ENCODE results near the gene TECTB. TPM values are rescaled to one million over a fixed set of nuclear protein-coding genes. Genes with fewer than 3 reads are reported as not detected.

TECTB gene
- total RNA-seq, 1 donor from 2014 or later = not detected

- FAIRE-seq (no peak), DNase-seq (ENCODE audit: low read depth) (no peak)
- Histone ChIP-seq H3K36me3 (ENCODE audit: control insufficient read depth, insufficient read depth, low read length) (no peaks in the 10 kb centered on the region), H3K27me3 (ENCODE audit: control insufficient read depth, insufficient read depth, low read length) (no peaks in the 10 kb centered on the region), H3K4me3 (ENCODE audit: low read depth, low read length) (no peak overlapping the region)
- no peak for TF ChIP-seq CTCF (IDR thresholded peaks at IDR 0.05; ENCODE audit: insufficient read depth, low read length, severe bottlenecking)
Measured at GRCh38 chr10:112347709-112348671, 64.8 kb downstream of the TECTB start.

GRCh38 chr10:112348759-112349158 lies 65.6 kb downstream of the TECTB start:
- Histone ChIP-seq H3K4me3 (ENCODE audit: low read depth, low read length) (no peak overlapping the region), H3K36me3 (ENCODE audit: control insufficient read depth, insufficient read depth, low read length) (no peaks in the 10 kb centered on the region), H3K27me3 (ENCODE audit: control insufficient read depth, insufficient read depth, low read length) (no peaks in the 10 kb centered on the region)
- FAIRE-seq (no peak), DNase-seq (ENCODE audit: low read depth) (no peak)
- TF ChIP-seq CTCF (IDR thresholded peaks at IDR 0.05; ENCODE audit: insufficient read depth, low read length, severe bottlenecking) = no peak

- Histone ChIP-seq H3K4me3 (ENCODE audit: low read depth, low read length) (no peak overlapping the region), H3K36me3 (ENCODE audit: control insufficient read depth, insufficient read depth, low read length) (no peaks in the 10 kb centered on the region), H3K27me3 (ENCODE audit: control insufficient read depth, insufficient read depth, low read length) (no peaks in the 10 kb centered on the region)
- FAIRE-seq (no peak), DNase-seq (ENCODE audit: low read depth) (no peak)
- TF ChIP-seq CTCF (IDR thresholded peaks at IDR 0.05; ENCODE audit: insufficient read depth, low read length, severe bottlenecking) = no peak
Measured at GRCh38 chr10:112349521-112350085, 66.4 kb downstream of the TECTB start.

GRCh38 chr10:112351146-112351545 lies 67.9 kb downstream of the TECTB start:
- Histone ChIP-seq H3K4me3 (ENCODE audit: low read depth, low read length) (no peak overlapping the region), H3K27me3 (ENCODE audit: control insufficient read depth, insufficient read depth, low read length) (no peaks in the 10 kb centered on the region), H3K36me3 (ENCODE audit: control insufficient read depth, insufficient read depth, low read length) (no peaks in the 10 kb centered on the region)
- no peak for TF ChIP-seq CTCF (IDR thresholded peaks at IDR 0.05; ENCODE audit: insufficient read depth, low read length, severe bottlenecking)
- FAIRE-seq (no peak), DNase-seq (ENCODE audit: low read depth) (no peak)

GRCh38 chr10:112352044-112352443 lies 68.8 kb downstream of the TECTB start:
- TF ChIP-seq CTCF (IDR thresholded peaks at IDR 0.05; ENCODE audit: insufficient read depth, low read length, severe bottlenecking) = no peak
- DNase-seq (ENCODE audit: low read depth) (no peak), FAIRE-seq (no peak)
- no peaks in the 10 kb centered on the region for H3K36me3 ChIP-seq (ENCODE audit: control insufficient read depth, insufficient read depth, low read length)
- H3K4me3 ChIP-seq (ENCODE audit: low read depth, low read length) = no peak overlapping the region
- H3K27me3 ChIP-seq (ENCODE audit: control insufficient read depth, insufficient read depth, low read length) = no peaks in the 10 kb centered on the region
